Measurements from ENCODE around the gene HOXB2. TPM values are rescaled to one million over a fixed set of nuclear protein-coding genes. Genes with fewer than 3 reads are reported as not detected.

Gene HOXB2
- total and polyA plus RNA-seq, 9 of the 15 experiments (the other 6 are each of a cell fraction or from before 2014, with no cell fraction given), result 2.1 to 97.7 (median 21.2) TPM

DNA sequence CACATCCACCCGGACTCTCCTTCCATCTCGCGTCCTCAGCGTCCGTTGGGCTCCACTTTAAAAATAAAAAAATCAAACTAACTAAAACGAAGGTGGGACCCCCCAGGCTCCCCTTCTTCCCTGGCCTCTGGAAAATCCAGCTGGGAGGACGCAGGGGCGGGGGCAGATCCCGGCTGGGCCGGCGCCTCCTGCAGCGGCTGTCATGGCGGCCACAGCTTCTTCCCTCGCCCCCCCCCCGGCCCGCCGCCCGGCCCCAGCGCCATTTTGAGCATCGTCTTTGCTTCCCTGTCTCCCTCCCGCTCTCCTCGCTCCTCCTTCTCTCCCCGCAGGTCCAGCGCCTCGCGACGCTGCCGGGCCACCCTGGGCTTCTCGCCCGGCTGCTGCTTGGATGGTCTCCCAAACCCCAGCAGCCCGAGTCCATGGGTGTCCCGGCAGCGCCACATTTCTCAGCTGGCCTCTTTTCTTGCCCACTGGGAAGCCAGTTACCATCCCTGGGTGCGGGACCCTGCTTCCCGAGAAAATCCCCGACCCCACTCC, 3.3 kb downstream of the HOXB2 start (continued):
- TF ChIP-seq, protein P1, sequence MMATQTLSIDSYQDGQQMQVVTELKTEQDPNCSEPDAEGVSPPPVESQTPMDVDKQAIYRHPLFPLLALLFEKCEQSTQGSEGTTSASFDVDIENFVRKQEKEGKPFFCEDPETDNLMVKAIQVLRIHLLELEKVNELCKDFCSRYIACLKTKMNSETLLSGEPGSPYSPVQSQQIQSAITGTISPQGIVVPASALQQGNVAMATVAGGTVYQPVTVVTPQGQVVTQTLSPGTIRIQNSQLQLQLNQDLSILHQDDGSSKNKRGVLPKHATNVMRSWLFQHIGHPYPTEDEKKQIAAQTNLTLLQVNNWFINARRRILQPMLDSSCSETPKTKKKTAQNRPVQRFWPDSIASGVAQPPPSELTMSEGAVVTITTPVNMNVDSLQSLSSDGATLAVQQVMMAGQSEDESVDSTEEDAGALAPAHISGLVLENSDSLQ (IDR thresholded peaks at IDR 0.05), result no peak
- TF ChIP-seq DIDO1 (tag; IDR thresholded peaks at IDR 0.05; ENCODE audit: low read depth) (no peak), NR2C1 (IDR thresholded peaks at IDR 0.05) (no peak), NR2C1 (tag; IDR thresholded peaks at IDR 0.05) (no peak), OTX1 (CRISPR knock-in tag; IDR thresholded peaks at IDR 0.05) (peak; percentile 20; the same call in 1 of the 2 replicates), HDAC3 (IDR thresholded peaks at IDR 0.05; ENCODE audit: borderline replicate concordance, partially characterized antibody) (no peak), NONO (IDR thresholded peaks at IDR 0.05; ENCODE audit: low read depth in 2 of 2, low read length in 1 of 2) (no peak), MYNN (IDR thresholded peaks at IDR 0.05) (no peak), MYNN (CRISPR knock-in tag; IDR thresholded peaks at IDR 0.05) (no peak), EP400 (IDR thresholded peaks at IDR 0.05) (peak; percentile 37; the same call in 1 of the 2 replicates), ETV5 (CRISPR knock-in tag; IDR thresholded peaks at IDR 0.05; ENCODE audit: low read depth) (no peak; the same call in 1 of the 2 replicates), SIN3B (IDR thresholded peaks at IDR 0.05; ENCODE audit: low read depth) (no peak)
- TF ChIP-seq, protein P2, sequence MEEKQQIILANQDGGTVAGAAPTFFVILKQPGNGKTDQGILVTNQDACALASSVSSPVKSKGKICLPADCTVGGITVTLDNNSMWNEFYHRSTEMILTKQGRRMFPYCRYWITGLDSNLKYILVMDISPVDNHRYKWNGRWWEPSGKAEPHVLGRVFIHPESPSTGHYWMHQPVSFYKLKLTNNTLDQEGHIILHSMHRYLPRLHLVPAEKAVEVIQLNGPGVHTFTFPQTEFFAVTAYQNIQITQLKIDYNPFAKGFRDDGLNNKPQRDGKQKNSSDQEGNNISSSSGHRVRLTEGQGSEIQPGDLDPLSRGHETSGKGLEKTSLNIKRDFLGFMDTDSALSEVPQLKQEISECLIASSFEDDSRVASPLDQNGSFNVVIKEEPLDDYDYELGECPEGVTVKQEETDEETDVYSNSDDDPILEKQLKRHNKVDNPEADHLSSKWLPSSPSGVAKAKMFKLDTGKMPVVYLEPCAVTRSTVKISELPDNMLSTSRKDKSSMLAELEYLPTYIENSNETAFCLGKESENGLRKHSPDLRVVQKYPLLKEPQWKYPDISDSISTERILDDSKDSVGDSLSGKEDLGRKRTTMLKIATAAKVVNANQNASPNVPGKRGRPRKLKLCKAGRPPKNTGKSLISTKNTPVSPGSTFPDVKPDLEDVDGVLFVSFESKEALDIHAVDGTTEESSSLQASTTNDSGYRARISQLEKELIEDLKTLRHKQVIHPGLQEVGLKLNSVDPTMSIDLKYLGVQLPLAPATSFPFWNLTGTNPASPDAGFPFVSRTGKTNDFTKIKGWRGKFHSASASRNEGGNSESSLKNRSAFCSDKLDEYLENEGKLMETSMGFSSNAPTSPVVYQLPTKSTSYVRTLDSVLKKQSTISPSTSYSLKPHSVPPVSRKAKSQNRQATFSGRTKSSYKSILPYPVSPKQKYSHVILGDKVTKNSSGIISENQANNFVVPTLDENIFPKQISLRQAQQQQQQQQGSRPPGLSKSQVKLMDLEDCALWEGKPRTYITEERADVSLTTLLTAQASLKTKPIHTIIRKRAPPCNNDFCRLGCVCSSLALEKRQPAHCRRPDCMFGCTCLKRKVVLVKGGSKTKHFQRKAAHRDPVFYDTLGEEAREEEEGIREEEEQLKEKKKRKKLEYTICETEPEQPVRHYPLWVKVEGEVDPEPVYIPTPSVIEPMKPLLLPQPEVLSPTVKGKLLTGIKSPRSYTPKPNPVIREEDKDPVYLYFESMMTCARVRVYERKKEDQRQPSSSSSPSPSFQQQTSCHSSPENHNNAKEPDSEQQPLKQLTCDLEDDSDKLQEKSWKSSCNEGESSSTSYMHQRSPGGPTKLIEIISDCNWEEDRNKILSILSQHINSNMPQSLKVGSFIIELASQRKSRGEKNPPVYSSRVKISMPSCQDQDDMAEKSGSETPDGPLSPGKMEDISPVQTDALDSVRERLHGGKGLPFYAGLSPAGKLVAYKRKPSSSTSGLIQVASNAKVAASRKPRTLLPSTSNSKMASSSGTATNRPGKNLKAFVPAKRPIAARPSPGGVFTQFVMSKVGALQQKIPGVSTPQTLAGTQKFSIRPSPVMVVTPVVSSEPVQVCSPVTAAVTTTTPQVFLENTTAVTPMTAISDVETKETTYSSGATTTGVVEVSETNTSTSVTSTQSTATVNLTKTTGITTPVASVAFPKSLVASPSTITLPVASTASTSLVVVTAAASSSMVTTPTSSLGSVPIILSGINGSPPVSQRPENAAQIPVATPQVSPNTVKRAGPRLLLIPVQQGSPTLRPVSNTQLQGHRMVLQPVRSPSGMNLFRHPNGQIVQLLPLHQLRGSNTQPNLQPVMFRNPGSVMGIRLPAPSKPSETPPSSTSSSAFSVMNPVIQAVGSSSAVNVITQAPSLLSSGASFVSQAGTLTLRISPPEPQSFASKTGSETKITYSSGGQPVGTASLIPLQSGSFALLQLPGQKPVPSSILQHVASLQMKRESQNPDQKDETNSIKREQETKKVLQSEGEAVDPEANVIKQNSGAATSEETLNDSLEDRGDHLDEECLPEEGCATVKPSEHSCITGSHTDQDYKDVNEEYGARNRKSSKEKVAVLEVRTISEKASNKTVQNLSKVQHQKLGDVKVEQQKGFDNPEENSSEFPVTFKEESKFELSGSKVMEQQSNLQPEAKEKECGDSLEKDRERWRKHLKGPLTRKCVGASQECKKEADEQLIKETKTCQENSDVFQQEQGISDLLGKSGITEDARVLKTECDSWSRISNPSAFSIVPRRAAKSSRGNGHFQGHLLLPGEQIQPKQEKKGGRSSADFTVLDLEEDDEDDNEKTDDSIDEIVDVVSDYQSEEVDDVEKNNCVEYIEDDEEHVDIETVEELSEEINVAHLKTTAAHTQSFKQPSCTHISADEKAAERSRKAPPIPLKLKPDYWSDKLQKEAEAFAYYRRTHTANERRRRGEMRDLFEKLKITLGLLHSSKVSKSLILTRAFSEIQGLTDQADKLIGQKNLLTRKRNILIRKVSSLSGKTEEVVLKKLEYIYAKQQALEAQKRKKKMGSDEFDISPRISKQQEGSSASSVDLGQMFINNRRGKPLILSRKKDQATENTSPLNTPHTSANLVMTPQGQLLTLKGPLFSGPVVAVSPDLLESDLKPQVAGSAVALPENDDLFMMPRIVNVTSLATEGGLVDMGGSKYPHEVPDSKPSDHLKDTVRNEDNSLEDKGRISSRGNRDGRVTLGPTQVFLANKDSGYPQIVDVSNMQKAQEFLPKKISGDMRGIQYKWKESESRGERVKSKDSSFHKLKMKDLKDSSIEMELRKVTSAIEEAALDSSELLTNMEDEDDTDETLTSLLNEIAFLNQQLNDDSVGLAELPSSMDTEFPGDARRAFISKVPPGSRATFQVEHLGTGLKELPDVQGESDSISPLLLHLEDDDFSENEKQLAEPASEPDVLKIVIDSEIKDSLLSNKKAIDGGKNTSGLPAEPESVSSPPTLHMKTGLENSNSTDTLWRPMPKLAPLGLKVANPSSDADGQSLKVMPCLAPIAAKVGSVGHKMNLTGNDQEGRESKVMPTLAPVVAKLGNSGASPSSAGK (IDR thresholded peaks at IDR 0.05), result no peak
- TF ChIP-seq, protein P3, sequence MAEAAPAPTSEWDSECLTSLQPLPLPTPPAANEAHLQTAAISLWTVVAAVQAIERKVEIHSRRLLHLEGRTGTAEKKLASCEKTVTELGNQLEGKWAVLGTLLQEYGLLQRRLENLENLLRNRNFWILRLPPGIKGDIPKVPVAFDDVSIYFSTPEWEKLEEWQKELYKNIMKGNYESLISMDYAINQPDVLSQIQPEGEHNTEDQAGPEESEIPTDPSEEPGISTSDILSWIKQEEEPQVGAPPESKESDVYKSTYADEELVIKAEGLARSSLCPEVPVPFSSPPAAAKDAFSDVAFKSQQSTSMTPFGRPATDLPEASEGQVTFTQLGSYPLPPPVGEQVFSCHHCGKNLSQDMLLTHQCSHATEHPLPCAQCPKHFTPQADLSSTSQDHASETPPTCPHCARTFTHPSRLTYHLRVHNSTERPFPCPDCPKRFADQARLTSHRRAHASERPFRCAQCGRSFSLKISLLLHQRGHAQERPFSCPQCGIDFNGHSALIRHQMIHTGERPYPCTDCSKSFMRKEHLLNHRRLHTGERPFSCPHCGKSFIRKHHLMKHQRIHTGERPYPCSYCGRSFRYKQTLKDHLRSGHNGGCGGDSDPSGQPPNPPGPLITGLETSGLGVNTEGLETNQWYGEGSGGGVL (CRISPR knock-in tag; IDR thresholded peaks at IDR 0.05), result no peak
